HepG2 (cell line): ENCODE results near the gene TBC1D12. TPM values are rescaled to one million over a fixed set of nuclear protein-coding genes. Genes with fewer than 3 reads are reported as not detected.
A peak's percentile ranks its signal among the peaks of the same experiment; 100 is the strongest.

Experiments used
- AHDC1 ChIP-seq: sonication (generic); formaldehyde crosslinking; IDR thresholded peaks from 2 replicates; pipeline ENCODE4 v1.5.1; 2020; ENCODE audit warnings: mild to moderate bottlenecking, missing genetic modification reagents, borderline replicate concordance
- ARID2 ChIP-seq: sonication (generic); formaldehyde crosslinking; IDR thresholded peaks from 2 replicates; pipeline ENCODE4 v1.8.1; 2022; ENCODE audit warnings: mild to moderate bottlenecking, missing genetic modification reagents, borderline replicate concordance
- DRAP1 ChIP-seq: IDR thresholded peaks from 2 replicates; pipeline ENCODE4 v1.6.1; 2016; ENCODE audit warnings: missing genetic modification reagents, missing compliant biosample characterization
- EP300 ChIP-seq, 3 experiments: sonication (generic) in 1 of 3; formaldehyde crosslinking in 1 of 3; IDR thresholded peaks; 2 replicates each; pipeline versions ENCODE4 v1.5.1 to v1.6.1; 2011 to 2020; ENCODE audit warnings: low read depth in 2 of 3, low read length in 2 of 3, borderline replicate concordance in 1 of 3, improper control_type of control experiment in 1 of 3, mild to moderate bottlenecking in 1 of 3, missing genetic modification reagents in 1 of 3, moderate library complexity in 1 of 3
- ERF ChIP-seq: IDR thresholded peaks from 2 replicates; pipeline ENCODE4 v1.6.1; 2018; ENCODE audit warnings: missing biosample characterization, missing genetic modification reagents
- EZH2 ChIP-seq: conservative IDR thresholded peaks from 2 replicates; pipeline ENCODE4 v1.6.1; 2012; ENCODE audit warnings: mild to moderate bottlenecking, low read depth, low read length, moderate library complexity
- FOXJ3 ChIP-seq: sonication (generic); formaldehyde crosslinking; IDR thresholded peaks from 2 replicates; pipeline ENCODE4 v1.4.0; 2020; ENCODE audit warnings: missing genetic modification reagents, mild to moderate bottlenecking, borderline replicate concordance
- HOMEZ ChIP-seq: IDR thresholded peaks from 2 replicates; pipeline ENCODE4 v1.6.1; 2016; ENCODE audit warnings: low read depth
- KAT8 ChIP-seq: IDR thresholded peaks from 2 replicates; pipeline ENCODE4 v1.6.1; 2016; ENCODE audit warnings: missing genetic modification reagents, missing compliant biosample characterization
- KLF12 ChIP-seq: sonication (generic); formaldehyde crosslinking; IDR thresholded peaks from 2 replicates; pipeline ENCODE4 v1.4.0; 2020; ENCODE audit warnings: missing genetic modification reagents, borderline replicate concordance
- MATR3 ChIP-seq: sonication (generic); formaldehyde crosslinking; IDR thresholded peaks from 2 replicates; pipeline ENCODE4 v1.4.0; 2020; ENCODE audit warnings: missing genetic modification reagents
- NKX3-1 ChIP-seq: sonication (generic); formaldehyde crosslinking; IDR thresholded peaks from 2 replicates; pipeline ENCODE4 v1.5.0; 2020; ENCODE audit warnings: missing genetic modification reagents
- PCBP1 ChIP-seq: fragments of 200-400 bp; formaldehyde crosslinking; IDR thresholded peaks from 2 replicates; pipeline ENCODE4 v1.6.1; 2017; ENCODE audit warnings: mild to moderate bottlenecking, low read depth, low read length, borderline replicate concordance
- SETDB1 ChIP-seq: sonication (generic); formaldehyde crosslinking; IDR thresholded peaks from 2 replicates; pipeline ENCODE4 v1.5.1; 2020; ENCODE audit warnings: missing genetic modification reagents, mild to moderate bottlenecking, borderline replicate concordance
- ZBTB39 ChIP-seq: sonication (generic); formaldehyde crosslinking; IDR thresholded peaks from 2 replicates; pipeline ENCODE4 v1.5.0; 2020; ENCODE audit warnings: missing genetic modification reagents
- ZFP82 ChIP-seq: sonication (generic); formaldehyde crosslinking; IDR thresholded peaks from 2 replicates; pipeline ENCODE4 v1.5.1; 2020; ENCODE audit warnings: mild to moderate bottlenecking, missing genetic modification reagents, borderline replicate concordance
- ZNF251 ChIP-seq: sonication (generic); formaldehyde crosslinking; IDR thresholded peaks from 2 replicates; pipeline ENCODE4 v1.9.0; 2021; ENCODE audit warnings: mild to moderate bottlenecking, missing genetic modification reagents
- ZNF768 ChIP-seq: sonication (generic); formaldehyde crosslinking; IDR thresholded peaks from 2 replicates; pipeline ENCODE4 v1.4.0; 2020; ENCODE audit warnings: missing genetic modification reagents
- polyA plus RNA-seq, 8 experiments: library from polyadenylated mRNA; depleted of rRNA in 3 of 8; stranded (reverse) in 7 of 8; unstranded in 1 of 8; fragments of >200 nt; fragmentation: Illumina TruSeq in 4 of 8; extraction: Trizol in 4 of 8; gene quantifications; 2 replicates each; pipeline versions ENCODE4 v1.2.1 to v1.2.3, GENCODE V29; 2011 to 2016; ENCODE audit warnings: low read depth in 4 of 8, missing spikeins in 1 of 8, mixed read lengths in 1 of 8; ENCODE audit not compliant: insufficient read depth in 1 of 8
- total RNA-seq, 5 experiments: library from RNA; depleted of rRNA; stranded (reverse); fragments of >200 nt; fragmentation: Illumina TruSeq; extraction: Trizol; gene quantifications; 2 replicates each; pipeline ENCODE4 v1.2.3, GENCODE V29; 2016; ENCODE audit warnings: low read depth in 1 of 5

TBC1D12 gene
- total and polyA plus RNA-seq, 2 of the 13 experiments (the other 11 are each of a cell fraction or from before 2014, with no cell fraction given) = 5.7 to 6.2 TPM

GRCh38 chr10:94362360-94363250 is 39.7 kb upstream of the TBC1D12 start, which contains the start of gene NOC3L (continued):
- TF ChIP-seq NKX3-1 (CRISPR knock-in tag) = peak; percentile 98; the same call in 1 of the 2 replicates
- peak; percentile 97 for TF ChIP-seq ERF (CRISPR knock-in tag)
- peak; percentile 92; the same call in 1 of the 2 replicates for TF ChIP-seq ZNF251 (CRISPR knock-in tag)
- no peak for TF ChIP-seq SETDB1 (CRISPR knock-in tag)
- TF ChIP-seq AHDC1 (CRISPR knock-in tag) = peak; percentile 66; the same call in 1 of the 2 replicates
- peak; percentile 88 for TF ChIP-seq ZNF768 (CRISPR knock-in tag)
- 0 out of 2 replicates have a peak, but pooled peaks have one; percentile 65 for TF ChIP-seq KLF12 (CRISPR knock-in tag)
- no peak for TF ChIP-seq MATR3
- no peak for TF ChIP-seq EZH2
- peak; percentile 50; the same call in 1 of the 2 replicates for TF ChIP-seq FOXJ3
- peak; percentile 95; the same call in 1 of the 2 replicates for TF ChIP-seq ZFP82 (CRISPR knock-in tag)
- peak; percentile 89; the same call in 1 of the 2 replicates for TF ChIP-seq HOMEZ
- peak; percentile 97 for TF ChIP-seq KAT8
- no peak for TF ChIP-seq PCBP1
- TF ChIP-seq ZBTB39 (CRISPR knock-in tag) = peak; percentile 76; the same call in 1 of the 2 replicates
- peak; percentile 73 for TF ChIP-seq DRAP1 (CRISPR knock-in tag)
- TF ChIP-seq ARID2 = peak; percentile 95
- 0 out of 4 replicates have a peak, but pooled peaks have one; percentile 30 to 44 for TF ChIP-seq EP300 (IDR thresholded peaks at IDR 0.05; ENCODE audit: low read depth in 2 of 2, low read length in 2 of 2)
- peak; percentile 74 for TF ChIP-seq EP300 (CRISPR knock-in tag; IDR thresholded peaks at IDR 0.05; ENCODE audit: borderline replicate concordance)
